HG02678 (cell line): Measurements from ENCODE around the gene ADAM17.
A peak's percentile ranks its signal among the peaks of the same experiment; 100 is the strongest.
"Not testable (repeated sequence)": the region's sequence is repeated elsewhere in the genome, so short reads cannot be mapped to it uniquely, and the experiment has no call there.

Experiments used
- ATAC-seq: cut with Tn5 transposase; IDR thresholded peaks from one replicate; pipeline ENCODE4 v1.9.1; 2021; ENCODE audit warnings: mild to moderate bottlenecking, moderate library complexity; ENCODE audit not compliant: unreplicated experiment

Gene ADAM17

GRCh38 chr2:9555297-9556120 lies at the start of gene ADAM17:
Gene ADAM17, minus strand, starts transcription at chr2:9555830. Its CDS starts 225 bp downstream, at chr2:9555605.
- peak; percentile 90 for ATAC-seq

DNA sequence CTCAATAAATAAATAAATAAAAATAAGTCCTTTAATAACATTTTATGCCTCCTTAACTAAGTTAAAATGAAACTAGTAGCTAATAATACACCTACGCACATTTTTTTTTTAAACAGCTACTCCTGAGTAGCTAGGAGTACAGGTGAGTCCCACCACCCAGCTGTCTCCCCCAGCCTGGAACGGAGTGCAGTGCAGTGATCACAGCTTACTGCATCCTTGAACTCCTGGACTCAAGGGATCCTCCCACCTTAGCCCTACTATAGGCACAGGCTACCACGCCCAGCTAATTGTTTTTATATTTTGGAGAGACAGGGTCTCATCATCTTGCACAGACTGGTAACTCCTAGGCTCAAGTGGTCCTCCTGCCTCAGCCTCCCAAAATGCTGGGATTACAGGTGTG lies 46.8 kb upstream of the ADAM17 start:
- no peak for ATAC-seq

- no peak for ATAC-seq
Measured at GRCh38 chr2:9601397-9601796, 45.8 kb upstream of the ADAM17 start.

GRCh38 chr2:9599430-9599829 lies 43.8 kb upstream of the ADAM17 start:
- no peak for ATAC-seq

DNA sequence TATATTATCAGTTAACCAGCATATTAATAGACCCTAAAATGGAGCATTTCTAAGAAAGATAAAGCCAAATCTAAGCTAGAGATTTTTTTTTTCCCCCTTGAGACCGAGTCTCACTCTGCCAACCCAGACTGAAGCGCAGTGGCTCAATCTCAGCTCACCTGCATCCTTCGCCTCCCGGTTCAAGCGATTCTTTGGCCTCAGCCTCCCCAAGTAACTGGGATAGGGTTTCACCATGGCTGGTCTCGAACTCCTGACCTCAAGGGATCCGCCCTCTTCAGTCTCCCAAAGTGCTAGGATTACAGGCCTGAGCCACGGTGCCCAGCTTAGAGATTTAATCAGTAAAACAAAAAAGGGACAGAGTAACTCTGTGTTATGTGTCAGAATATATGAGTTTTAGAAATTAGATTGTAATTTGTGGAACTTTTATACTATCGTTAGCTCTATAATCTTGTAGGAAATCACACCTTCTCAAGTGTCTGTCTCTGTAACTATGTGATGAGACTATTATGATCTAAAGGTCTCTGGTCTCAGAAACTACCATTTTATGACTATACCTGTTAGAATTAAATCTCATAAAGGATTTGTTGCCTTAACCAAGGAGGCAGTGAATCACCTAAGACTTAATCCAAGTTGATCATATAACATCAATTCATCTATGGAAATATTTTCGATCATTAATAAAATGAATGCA lies 41.1 kb upstream of the ADAM17 start:
- ATAC-seq: no peak

GRCh38 chr2:9595746-9596145 lies 40.1 kb upstream of the ADAM17 start:
- ATAC-seq: no peak

DNA sequence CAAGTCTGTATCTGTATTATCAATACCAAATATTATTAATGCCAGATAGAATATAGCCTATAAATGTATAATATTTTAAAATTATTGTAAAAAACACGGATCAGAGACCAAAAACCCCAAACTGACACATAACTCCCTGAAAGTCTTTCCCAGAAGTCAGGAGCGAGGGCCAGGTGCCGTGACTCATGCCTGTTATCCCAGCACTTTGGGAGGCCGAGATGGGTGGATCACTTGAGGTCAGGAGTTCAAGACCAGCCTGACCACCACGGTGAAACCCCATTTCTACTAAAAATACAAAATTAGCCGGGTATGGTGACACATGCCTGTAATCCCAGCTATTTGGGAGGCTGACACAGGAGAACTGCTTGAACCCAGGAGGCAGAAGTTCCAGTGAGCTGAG lies 39.6 kb upstream of the ADAM17 start:
- ATAC-seq: not testable (repeated sequence)

DNA sequence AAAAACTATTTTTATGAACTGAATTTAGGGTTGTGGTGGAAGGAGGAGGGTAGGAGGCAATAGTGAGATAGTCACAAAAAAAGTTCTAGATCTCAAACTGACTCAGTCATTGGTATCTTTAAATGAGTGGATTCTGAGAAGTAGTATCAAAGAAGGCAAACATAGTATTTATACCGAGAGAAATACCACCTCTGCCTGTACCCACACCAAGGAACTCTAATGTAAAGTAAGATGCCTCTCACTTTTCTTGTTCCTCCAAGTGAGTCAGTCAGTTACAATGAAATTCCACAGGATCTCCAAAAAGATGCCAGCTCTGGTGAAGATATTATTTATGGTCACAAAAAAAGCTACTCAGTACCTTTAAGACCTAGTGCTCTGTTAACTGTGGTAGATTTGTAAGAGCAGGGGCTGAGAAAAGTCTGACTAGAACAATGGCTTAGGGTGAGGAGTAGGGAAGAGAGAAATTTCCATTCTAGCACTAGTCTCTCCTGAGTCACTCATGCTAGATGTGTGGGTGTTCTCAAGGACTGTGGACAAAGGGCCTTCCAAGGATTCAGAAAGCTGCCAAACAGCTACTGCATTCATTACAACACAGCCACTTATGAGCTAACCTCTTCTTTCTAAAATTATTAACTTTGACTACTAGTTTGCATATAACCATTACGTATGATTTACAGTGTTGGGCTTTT lies 38.9 kb upstream of the ADAM17 start:
- ATAC-seq: no peak

DNA sequence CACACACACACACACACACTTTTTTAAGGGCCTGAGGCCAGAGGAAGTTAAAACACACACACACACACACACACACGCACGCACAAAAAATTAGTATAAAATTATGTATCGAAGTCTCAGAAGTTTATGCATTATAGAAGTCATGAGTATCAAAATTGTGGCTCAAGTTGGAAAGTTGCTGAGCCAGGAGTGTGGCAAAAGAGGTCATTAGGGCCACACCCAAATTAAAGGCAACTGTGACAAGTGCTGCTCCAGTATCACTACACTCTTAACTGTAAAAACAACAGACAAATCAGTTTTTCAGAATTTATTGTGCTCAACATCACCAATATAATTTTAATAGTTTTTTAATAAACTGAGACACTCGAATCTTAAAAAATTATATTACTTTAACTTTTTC lies 38.3 kb upstream of the ADAM17 start:
- no peak for ATAC-seq

- ATAC-seq: no peak
Measured at GRCh38 chr2:9592699-9593098, 37.1 kb upstream of the ADAM17 start.

GRCh38 chr2:9590641-9591040 lies 35.0 kb upstream of the ADAM17 start:
- no peak for ATAC-seq

DNA sequence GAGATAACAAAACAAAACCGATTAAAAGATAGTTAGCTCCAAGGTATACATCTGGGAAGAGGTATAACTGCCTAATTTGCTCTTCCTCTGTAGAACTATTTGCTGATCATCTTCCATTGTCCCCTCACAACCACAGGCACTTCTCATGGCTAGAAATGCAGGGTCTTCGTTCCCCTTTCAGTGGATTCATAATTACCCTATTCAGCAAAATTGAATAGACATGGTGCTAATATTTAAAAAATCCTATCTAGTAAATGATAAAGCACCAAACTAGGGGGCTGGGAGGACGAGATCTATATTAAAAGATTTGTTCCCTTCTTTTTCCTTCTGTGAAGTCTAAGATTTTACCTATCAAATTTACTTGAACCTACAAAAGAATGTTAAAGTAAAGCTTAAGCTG lies 30.8 kb upstream of the ADAM17 start:
- no peak for ATAC-seq

DNA sequence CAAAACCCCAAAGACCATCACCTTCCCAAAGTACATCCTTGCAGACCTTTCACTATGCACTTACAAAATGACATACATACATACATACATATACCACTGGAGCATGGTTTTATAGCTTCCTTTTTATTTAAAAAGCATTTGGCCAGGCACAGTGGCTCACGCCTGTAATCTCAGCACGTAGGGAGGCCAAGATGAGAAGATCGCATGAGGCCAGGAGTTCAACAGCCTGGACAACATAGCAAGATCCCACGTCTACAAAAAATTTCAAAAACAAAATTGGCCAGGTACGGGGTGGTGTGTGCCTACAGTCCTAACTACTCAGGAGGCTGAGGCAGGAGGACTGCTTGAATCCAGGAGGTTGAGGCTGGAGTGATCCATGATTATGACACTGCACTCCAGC lies 29.9 kb upstream of the ADAM17 start:
- no peak for ATAC-seq

- ATAC-seq: not testable (repeated sequence)
Measured at GRCh38 chr2:9584902-9585301, 29.3 kb upstream of the ADAM17 start.

DNA sequence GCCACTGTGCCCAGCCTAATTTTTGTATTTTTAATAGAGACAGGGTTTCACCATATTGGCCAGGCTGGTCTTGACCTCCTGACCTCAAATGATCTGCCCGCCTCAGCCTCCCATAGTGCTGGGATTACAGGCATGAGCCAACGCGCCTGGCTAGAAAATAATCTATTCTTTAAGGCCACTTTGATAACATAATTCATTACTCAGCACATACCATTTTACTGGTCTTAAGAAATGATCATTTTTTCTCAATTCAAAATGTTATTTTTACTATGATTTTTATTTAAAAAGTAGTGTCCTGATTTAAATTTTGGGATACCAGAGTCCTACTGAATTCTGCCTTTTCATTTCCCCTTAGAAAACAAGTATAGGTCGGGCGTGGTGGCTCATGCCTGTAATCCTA lies 27.0 kb upstream of the ADAM17 start:
- ATAC-seq: no peak

- no peak for ATAC-seq
Measured at GRCh38 chr2:9578467-9579235, 23.0 kb upstream of the ADAM17 start.

DNA sequence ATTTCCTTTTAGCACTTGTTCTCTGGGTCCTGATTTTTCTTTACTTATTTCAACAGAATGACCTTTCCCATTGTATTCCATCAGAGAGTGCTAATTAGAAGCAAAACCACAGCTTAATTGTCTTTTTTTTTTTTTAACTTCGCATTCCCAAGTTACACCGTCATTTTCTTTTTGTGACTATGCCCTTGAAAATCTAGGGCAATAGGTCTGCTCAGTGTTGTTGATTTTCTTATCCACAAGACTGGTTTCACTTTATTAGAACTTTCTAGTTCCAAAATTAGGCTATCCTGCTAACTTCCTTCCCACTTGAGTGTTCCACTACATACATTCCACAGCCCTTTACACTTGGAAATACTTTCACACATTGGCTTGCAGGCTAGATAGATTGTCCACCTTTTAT lies 18.7 kb upstream of the ADAM17 start:
- no peak for ATAC-seq

DNA sequence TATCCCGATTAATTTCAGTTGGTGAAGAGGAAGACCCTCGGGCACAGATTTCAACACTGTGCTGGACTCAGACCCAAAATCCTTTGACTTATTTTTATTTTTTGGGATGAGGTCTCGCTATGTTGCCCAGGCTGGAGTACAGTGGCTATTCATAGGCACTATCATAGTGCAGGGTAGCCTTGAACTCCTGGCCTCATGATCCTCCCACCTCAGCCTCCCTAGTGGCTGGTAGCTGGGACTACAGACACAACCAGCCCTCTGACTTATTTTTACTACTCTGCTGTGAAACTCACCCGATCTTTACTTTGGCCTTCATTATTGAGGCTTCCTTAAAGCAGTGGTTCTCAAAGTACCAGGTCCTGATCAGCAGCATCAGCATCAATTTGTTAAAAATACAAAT lies 18.2 kb upstream of the ADAM17 start:
- no peak for ATAC-seq

GRCh38 chr2:9573013-9573720 lies 17.5 kb upstream of the ADAM17 start:
- no peak for ATAC-seq
